HG03060 (cell line): Measurements from ENCODE around the gene PRKRA.
"Not testable (repeated sequence)": the region's sequence is repeated elsewhere in the genome, so short reads cannot be mapped to it uniquely, and the experiment has no call there.

Experiments
- ATAC-seq: cut with Tn5 transposase; IDR thresholded peaks from one replicate; pipeline ENCODE4 v1.9.1; 2021; ENCODE audit warnings: low read depth, moderate number of reproducible peaks; ENCODE audit not compliant: unreplicated experiment

PRKRA gene

DNA sequence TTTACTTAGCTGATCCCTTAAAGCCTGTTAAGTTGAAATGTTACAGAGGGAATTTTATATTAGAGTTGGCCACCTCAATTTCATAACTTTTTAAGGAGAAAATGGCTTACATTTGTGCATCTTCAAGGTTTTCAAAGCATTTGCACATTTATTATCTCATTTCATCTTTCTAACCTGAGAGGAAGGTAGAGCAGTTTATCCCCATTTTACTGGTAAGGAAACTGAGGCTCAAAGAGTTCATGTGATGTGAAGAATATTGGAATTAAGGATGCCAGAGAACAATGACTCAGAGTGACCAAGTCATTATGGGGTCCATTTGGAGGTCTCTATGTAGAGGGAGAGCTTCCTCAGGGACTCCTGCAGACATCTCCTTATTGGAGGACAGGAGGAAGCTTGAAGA is 35.0 kb downstream of the PRKRA start:
- ATAC-seq, result no peak

DNA sequence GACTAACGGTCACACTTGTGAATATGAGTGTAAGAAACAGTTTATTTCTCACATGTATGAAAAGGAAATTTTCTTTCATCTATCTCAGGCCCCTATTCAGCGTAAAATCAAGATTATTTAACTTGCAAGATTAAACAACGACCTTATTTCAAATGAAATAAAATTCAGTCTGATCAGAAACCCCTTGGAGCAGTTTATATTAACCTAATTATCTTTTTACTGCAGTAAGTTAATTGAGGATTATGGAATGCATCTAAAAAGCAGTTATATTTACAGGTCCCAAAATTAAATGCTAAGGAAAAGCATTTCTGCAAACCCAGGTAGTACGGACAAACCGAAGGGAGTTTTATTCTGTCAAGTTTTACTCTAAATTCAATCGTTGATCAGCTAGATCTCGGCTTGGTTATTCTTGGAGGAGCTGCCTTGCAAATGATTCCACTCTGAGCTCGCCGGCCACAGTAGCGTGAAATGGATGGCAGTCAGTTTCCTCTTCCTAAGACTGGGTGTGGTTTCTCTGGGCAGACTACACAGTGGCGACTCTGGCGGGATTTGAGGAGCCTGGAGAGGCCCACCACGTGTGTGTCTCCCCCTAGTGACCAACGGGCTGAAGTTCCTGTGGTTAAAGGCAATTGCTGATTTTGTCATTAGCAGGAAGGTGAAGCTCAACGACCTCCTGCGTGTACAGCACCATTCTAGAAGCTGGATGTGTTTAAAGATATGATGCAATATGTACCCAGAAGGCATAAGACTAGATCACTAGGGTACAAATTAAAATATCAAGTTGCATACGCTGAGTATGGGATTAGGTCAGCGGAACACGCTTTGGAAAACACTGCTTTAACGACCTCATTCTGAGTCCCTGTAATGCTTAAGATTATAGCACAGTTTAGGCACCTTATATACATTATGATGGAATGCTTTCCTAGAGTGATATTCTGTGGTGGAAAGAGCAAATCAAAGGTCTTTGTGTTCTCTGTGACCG is 36.4 kb downstream of the PRKRA start:
- peak; percentile 78 for ATAC-seq

DNA sequence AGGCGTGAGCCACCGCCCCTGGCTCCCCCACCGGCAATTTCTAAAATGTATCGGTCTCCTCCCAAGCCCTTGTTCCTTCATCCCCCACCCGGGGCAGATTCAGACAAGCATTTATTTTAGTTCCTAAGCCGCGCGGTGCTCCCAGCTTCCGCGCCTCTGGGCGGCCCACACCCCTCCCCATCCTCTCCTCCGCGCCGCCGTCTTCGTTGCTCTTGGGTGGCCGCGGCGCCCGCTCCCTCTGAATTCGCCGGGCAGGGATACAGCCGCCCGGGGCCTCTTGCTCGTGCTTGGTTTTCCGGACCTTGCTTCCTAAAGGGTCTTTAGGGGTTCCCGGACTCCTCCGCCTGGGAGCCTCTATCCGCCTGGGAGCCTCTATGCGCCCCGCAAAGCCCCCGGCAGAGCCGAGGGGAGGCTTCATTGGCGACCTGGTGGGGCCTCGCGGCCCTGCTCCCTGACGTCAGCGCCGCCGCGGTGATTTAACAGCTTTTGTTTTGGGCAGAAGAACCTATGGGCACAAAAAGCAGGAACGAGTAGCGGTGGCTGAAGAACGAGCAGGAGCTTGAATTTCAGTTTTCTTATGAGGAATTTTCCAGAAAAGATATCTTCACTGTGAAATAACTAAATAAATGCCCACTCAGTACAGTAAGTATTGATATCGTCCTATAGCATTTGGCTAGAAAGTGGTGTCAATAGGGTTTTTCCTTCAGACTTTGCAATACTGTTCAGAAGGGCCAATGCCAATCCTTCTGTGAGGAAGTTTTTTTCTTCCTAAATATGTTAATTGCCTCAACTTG is 37.3 kb downstream of the PRKRA start:
- ATAC-seq, result peak; percentile 34

DNA sequence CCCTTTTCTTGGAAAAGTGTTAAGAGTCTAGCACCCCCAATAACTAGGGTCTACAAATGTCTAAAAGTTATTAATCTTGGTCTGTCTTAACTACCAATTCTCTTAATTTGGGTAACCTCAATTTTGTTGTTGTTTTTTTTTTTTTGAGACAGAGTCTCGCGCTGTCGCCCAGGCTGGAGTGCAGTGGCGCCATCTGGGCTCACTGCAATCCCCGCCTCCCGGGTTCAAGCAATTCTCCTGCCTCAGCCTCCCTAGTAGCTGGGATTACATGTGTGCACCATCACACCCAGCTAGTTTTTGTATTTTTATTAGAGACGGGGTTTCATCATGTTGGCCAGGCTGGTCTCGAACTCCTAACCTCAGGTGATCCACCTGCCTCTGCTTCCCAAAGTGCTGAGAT is 38.5 kb downstream of the PRKRA start:
- not testable (repeated sequence) for ATAC-seq

DNA sequence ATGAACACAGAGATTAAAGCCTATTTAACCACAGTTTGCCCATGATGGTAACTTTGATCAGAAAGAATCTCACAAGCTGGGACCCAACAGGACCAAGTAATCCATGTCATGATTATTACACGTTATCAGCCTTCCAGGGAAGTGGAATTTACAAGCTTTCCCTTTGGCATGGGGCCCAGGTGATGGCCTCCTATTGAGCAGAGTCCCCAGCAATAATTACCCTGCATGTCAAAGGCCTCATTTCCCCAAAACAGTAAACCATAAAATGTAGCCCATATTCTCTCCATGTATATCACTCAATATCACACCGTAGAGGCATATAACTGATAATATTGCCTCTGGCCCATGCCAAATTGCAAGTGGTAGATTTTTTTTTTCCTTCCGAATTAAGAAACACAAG is 38.9 kb downstream of the PRKRA start:
- no peak for ATAC-seq

DNA sequence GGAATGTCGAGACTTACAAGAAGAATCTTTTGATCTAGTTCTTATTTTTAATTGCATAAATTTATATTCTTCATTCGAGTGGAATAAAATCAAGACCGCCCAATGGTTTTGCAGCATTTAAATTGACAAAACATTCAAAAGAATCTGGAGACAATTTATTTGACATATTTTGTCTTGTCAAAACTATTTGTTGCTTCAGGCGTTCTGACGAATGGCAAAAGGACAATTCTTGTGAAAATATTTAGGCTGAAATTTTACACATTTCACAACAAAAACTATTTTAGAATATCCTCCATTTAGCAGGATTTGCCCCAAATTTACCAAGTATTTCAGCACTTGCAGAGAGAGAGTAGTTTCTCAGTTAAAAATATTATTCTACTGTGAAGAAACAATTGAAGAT is 41.7 kb downstream of the PRKRA start:
- no peak for ATAC-seq

DNA sequence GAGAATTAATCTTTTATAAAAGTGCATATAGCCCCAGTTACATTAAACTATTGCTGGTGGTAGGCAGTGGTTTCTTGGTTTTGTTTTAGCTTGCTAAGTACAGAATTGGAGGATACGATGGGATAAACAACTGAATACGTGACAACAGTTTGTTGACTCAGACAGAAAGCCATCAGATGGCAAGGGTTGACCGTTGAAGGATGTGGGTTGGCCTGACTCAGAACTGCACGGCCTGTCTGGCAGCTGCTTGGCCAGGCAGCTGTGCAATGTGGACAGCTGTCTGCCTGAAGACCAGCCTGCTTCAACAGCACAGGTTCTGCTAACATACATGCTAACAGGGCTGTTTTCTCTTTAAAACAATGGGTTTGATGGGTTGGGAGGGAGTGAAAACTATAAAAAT is 46.6 kb downstream of the PRKRA start:
- peak; percentile 100 for ATAC-seq

DNA sequence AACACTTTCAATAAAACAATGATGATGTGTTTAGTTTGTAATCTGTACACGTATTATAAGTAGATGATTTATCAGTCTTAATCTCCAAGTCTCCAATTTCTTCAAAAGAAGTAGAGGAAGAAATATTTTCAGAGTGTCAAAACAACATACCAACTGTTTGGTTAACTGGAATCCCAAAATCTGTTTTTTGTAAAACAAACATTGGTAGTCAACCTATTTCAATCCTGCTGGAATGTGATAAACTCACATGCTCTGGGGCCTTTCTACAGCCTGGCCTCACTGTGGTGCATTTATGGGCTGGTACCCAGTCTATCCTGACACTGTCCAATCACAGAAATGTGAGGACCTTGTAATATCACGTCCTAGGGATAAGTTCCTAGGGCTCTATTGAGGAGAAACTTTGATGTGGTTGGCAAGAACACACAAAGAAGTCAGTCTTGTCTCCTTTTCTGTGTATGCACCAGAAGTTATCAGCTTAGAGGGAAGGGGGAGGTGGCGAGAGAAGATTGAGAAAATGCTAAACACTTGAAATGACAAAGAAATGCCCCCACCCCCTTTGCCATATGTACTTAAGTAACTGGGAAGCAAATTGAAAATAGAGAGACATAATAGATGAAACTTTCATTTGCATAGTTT is 47.2 kb downstream of the PRKRA start:
- no peak for ATAC-seq

DNA sequence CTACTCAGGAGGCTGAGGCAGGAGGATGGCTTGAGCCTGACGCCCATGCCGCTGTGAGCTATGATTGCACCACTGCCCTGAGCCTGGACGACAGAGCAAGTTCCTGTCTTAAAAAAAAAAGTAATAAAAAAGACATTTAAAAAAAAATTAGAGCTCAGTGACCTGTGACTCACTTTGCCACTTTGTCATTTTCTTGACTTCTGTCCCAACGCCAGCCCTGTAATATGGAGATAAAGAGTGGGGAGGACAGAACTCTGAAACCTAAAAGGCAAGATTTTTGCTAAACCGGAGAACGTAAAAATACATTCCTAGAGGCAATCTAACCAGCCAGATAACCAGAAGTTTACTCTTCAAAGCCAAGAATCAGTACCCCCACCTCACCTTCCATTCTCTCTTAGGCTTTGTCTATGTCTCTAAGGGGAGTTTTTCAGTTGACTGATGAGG is 49.0 kb downstream of the PRKRA start:
- no peak for ATAC-seq

DNA sequence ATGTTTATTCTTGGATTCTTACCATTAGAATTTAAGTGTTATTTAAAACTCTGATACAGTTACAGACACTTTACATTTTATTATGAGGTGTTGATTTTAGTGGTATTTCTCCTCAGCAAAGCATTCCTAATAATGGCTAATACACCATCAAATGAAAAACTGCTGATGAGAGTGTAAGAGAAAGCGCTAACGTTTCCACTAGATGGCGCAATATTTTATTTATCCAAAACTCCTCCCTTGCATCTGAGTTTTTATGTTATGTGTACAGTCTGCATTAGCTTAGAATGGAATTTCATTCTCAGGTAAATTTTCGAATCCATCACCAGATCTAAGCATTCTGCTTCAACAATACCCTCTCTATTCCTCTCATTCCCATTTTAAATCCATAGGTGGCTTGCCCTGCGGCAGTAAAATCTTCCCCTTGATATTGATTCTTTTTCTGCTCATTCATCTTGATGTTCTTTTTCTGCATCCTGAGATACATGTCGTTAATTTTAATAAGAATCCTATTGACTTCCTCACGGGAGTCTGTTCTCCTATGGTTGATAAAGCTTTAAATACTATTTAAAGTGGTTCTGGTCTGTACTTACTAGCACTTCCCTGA is 53.9 kb downstream of the PRKRA start:
- ATAC-seq, result peak; percentile 83

DNA sequence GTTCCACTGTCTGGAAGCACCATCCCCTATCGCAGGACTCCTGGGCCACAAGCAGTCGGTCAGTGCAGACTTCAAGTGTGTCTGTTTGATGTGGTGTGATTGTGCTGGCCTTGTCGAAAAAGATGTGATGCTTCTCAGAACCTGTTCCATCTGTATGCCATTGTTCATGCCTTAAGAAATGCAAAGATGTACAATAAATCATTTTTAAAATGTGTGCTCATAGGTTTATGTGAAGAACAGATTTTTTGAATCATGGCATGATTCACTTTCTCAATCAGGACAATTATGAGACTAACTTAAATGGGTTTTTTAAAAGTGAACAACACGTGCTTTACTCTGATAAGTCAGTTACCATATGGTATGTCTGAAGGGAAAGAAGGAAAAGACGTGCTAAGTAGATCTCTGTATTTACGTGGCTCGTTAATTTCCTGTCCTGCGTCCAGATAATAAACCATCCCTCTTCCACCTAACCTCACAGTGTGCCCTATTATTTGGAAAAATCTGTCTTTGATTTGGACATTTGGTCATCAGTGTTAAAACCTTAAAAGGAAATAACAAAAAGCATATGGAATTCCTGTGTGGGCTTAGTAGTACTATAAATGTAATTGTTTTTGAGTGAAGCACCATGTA is 54.9 kb downstream of the PRKRA start:
- no peak for ATAC-seq

DNA sequence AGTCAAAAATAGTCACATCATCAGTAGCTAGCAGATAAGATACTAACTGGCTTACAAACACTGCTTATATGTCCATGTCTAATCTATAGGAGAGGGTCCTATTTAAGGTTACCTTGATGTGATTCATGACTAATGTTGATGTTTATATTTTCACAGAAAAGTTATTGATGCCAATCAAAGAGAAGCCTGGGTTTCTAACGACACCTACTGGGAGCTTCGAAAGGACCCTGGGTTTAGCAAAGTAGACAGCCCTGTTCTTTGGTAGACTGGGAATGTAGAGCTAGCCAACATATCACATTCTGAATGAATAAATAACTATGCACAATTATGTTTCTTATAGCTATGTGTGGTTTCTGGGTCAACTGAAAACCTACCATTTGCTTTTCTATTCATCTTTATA is 55.7 kb downstream of the PRKRA start:
- no peak for ATAC-seq

DNA sequence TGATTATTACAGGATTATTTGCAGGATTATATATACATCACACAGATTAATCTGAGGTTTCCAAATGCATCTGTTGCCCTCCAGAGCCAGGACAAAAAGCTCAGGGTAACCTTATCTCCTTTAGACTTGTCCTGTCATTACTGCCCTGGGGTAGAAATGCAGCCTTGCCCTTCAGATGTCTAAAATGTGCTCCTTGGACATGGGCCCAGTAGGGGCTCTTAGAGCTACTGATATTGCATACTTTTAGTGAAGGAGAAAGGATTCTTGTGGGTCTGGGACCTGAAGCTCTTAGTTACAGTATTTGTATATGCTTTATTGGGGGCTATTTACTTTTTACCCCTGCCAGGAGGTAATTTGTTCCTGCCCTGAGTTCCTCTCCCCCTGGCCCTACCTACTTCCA is 56.1 kb downstream of the PRKRA start:
- no peak for ATAC-seq

DNA sequence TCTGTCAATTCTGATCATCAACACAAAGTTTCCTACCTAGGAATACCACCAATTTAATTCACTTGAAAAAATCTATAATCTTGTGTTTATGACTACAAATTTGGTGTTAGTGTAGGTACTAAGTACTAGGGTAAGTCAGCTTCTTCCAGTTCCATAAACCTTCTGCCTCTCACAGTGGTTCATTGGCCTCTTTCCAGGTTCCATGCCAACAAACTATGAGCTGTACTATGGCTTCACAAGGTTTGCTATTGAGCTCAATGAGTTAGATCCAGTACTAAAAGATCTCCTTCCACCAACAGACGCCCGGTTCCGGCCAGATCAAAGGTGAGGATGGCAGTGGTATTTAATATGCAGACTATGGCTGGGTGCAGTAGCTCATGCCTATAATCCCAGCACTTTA is 58.8 kb downstream of the PRKRA start:
- no peak for ATAC-seq

DNA sequence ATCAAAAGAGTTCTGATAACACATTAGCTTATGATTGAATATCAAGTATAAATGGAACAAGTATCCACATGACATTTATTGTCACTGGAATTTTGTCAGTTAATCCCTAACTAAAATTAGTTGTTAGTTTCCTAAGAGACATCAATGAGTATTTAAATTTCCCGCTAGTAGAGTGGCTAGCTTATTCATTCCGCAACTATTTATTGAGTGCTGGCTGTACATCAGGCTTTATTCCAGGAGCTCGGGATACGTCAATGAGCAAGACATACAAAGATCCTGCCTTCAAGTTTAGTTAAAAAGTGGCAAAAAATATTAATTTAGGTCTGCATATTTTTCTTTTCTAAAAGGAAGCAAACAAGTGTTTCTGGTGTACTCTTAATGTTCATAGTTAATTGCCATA is 59.3 kb downstream of the PRKRA start:
- ATAC-seq, result no peak

DNA sequence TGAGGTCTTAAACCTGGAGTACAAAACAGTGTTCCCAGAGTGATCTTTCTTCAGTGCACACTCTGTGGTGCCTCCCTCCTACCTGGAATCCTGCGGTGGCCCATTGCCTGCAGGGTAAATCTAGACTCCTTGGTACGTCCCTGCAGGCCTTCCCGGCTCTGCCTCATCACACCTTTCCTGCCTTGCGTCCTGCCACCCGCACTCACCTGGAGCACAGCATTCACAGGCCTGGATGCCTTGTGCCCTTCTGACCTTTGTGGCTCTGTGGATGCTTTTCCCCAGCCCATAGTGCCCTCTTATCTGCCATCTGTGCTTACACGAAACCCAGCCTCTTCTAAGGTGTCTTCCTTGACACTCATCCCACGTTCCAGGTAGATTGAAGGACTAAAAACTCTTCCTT is 62.7 kb downstream of the PRKRA start:
- ATAC-seq, result no peak

DNA sequence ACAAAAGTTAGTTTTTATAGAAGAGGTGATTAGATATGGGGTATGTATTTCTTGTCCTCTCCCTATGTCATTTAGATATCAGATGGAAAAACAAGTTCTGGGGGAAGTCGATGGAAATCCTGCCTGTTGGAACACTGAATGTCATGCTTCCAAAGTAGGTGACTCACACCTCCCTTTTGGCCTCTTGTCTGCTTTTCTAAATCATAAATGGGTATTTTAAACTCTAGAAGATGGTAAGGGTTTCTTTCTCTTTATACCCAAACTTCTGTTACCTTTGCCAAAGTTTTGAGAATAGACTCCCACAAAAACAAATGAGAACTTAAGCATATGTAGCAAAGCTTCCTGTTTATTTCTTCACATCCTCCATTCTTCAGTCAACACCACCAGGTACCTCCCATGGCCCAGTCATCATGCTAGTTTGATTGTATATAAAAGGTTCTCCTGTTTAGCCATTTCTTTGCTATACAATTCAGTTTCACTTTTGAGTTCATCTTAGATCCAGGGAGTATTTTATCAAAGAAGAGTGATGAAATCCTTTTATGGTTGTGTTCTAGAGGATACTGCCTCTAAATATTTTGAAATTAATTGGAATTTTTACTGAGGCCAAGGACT is 63.9 kb downstream of the PRKRA start:
- ATAC-seq, result no peak

DNA sequence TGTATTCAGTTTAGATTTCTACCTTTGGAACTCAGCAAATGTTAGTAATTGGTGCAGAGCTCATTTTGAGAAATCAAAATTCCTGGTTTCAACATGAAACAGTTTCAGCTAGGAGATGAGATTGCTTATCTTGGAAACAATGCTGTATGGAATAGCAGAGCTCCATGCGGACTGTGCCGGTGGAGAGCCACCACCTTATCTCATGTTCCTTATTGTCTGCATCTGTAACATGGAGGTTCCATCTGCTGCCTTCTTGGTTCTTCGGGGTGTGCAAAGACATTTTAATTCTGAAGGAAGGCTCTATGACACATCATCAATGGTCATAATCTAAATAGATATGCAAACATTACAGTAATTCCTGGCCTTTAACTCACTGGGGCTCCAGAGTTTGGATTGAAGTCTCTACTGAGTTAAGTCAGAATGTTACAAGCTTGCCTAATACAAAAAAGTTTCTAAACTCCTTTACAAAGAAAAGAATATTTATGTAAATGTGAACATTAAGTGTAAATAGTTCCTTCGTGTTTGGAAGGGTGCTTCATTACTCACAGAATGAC is 65.3 kb downstream of the PRKRA start:
- no peak for ATAC-seq

DNA sequence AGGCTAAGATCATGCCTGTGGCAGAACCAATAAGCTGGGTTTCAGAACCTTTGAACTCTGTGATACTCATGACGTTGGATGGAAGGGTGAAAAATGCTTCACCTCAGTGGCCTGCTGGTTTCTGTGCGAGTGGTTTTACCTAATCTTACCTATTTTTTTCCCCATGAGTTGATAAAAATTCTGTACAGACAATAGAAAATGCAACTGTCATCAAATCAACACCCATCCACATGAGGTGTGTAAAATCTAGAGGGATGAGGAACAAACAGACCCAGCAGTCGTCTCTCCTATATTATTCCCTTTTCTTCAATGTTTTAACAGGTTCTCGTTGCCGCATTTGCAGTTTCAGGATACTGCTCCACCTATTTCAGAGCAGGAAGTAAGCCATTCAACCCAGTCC is 67.3 kb downstream of the PRKRA start:
- ATAC-seq, result no peak
